ENCODE results near the gene CEP170.
A peak's percentile ranks its signal among the peaks of the same experiment; 100 is the strongest.

CEP170 gene

GRCh38 chr1:243254927-243255790, at the start of gene CEP170:
Gene CEP170 (minus strand): TSS chr1:243255281. CDS start chr1:243225280, 30,001 bp downstream.
- DNase-seq: peak; percentile 84

GRCh38 chr1:243301059-243301458, 46.0 kb upstream of the CEP170 start:
- DNase-seq: no peak

- no peak for DNase-seq
Measured at GRCh38 chr1:243299069-243299468, 44.0 kb upstream of the CEP170 start.

GRCh38 chr1:243294723-243295121, 39.6 kb upstream of the CEP170 start:
- DNase-seq: no peak

- DNase-seq: no peak
Measured at GRCh38 chr1:243293941-243294722, 39.1 kb upstream of the CEP170 start.

GRCh38 chr1:243292117-243292516, 37.0 kb upstream of the CEP170 start:
- DNase-seq: no peak

- no peak for DNase-seq
Measured at GRCh38 chr1:243291292-243291691, 36.2 kb upstream of the CEP170 start.

GRCh38 chr1:243288062-243288461, 33.0 kb upstream of the CEP170 start:
- no peak for DNase-seq

- DNase-seq: no peak
Measured at GRCh38 chr1:243287652-243288051, 32.6 kb upstream of the CEP170 start.

GRCh38 chr1:243287123-243287460, 32.0 kb upstream of the CEP170 start:
- DNase-seq: no peak

GRCh38 chr1:243286409-243287122, 31.5 kb upstream of the CEP170 start:
- DNase-seq: no peak

- DNase-seq: no peak
Measured at GRCh38 chr1:243281672-243282071, 26.6 kb upstream of the CEP170 start.

- DNase-seq: no peak
Measured at GRCh38 chr1:243280571-243281129, 25.6 kb upstream of the CEP170 start.

GRCh38 chr1:243275316-243275715, 20.2 kb upstream of the CEP170 start:
- no peak for DNase-seq

GRCh38 chr1:243273945-243274344, 18.9 kb upstream of the CEP170 start:
- no peak for DNase-seq

- no peak for DNase-seq
Measured at GRCh38 chr1:243273506-243273905, 18.4 kb upstream of the CEP170 start.

- no peak for DNase-seq
Measured at GRCh38 chr1:243272401-243272800, 17.3 kb upstream of the CEP170 start.

- DNase-seq: no peak
Measured at GRCh38 chr1:243271996-243272395, 16.9 kb upstream of the CEP170 start.

- DNase-seq: no peak
Measured at GRCh38 chr1:243270097-243270864, 15.2 kb upstream of the CEP170 start.

- DNase-seq: no peak
Measured at GRCh38 chr1:243269461-243269801, 14.3 kb upstream of the CEP170 start.

GRCh38 chr1:243268751-243269460, 13.8 kb upstream of the CEP170 start:
- no peak for DNase-seq
